GM21381 (cell line): ENCODE results near the gene CD300LF.
A peak's percentile ranks its signal among the peaks of the same experiment; 100 is the strongest.

Experiments used
- ATAC-seq: cut with Tn5 transposase; IDR thresholded peaks from one replicate; pipeline ENCODE4 v1.9.1; 2021; ENCODE audit warnings: mild to moderate bottlenecking, moderate library complexity; ENCODE audit not compliant: unreplicated experiment

Gene CD300LF

DNA sequence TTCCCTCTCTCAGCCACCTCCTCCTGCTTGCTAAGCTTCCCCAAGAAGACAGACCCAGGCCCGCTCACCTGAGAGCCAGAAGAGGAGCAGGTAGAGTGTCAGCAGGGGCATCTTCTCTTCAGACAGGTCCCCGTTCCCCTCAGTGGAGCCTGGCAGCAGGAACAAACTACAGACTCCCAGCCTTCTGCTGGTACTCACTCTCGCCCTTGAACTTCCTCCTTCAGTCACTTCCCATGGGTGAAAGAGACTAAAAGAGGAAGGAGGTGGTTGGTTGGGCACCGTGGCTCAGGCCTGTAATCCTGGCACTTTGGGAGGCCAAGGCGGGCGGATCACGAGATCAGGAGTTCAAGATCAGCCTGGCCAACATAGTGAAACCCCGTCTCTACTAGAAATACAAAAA, at the start of gene CD300LF:
Gene CD300LF (minus strand): TSS at position 168 of the 400 bp plus-strand sequence. CDS start 57 bp downstream, at position 111.
- no peak for ATAC-seq

DNA sequence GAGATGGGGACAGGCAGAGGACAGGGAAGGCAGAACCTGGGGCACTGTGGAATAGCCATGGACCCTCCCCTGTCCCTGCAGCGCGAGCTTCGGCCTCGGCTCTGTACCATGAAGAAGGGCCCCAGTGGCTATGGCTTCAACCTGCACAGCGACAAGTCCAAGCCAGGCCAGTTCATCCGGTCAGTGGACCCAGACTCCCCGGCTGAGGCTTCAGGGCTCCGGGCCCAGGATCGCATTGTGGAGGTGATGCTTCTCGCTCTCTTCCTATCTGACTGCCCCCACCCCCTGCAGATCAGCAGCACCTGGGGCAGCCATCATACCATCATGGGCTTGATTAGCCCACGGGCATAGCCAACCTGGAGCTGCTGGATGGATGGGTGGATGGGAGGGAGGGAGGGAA, 49.2 kb upstream of the CD300LF start:
- no peak for ATAC-seq

DNA sequence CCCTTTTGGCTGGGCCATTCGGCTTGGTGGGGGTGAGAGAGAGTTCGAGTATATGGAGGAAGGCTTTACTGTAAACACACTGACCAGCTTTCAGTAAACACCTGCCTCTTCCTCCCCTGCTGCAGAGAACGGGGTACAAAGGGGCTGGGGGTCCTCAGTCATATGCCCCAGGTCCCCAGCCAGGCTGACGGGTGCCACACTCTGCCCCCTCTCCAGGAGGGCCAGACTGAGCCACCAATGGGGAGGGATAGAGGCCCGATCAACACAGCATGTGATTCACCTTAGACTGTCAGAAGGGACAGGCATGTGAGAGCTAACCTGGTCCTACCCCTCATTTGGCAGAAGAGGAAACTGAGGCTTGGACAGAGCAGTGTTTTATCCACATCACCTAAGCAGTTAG, 48.7 kb upstream of the CD300LF start:
- no peak for ATAC-seq

DNA sequence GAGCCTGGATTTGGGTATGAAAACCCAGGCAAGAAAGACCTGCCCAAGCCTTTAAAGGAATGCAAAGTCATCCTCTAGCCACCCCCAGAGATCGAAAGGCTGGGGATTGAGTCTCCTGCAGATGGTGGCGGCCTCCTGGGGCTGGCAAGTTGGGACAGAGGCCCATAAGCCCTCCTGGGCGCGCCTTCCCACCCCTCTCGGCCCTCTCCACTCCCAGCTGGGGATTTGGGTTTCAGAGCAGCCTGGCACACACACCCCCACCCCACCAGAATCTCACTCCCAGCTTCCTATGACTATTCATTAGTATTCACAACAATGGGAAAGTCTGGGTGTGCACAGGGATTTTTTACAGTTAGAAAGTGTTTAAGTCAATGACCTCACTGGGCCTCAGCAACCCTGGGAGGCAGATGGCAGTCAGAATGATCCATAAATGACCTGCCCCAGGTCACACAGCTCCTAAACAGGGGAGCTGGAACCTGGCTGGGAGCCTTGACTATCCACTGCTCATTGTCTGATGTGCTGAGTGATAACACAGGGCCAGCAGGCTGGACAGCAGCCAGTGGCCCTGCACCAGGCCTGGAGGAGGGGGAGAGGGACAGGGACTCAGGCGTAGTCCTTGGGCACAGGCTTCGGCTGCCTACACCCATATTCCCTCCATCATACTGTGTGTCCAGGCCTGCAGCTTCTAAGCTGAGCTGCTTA, 47.8 kb upstream of the CD300LF start:
- ATAC-seq, result no peak

DNA sequence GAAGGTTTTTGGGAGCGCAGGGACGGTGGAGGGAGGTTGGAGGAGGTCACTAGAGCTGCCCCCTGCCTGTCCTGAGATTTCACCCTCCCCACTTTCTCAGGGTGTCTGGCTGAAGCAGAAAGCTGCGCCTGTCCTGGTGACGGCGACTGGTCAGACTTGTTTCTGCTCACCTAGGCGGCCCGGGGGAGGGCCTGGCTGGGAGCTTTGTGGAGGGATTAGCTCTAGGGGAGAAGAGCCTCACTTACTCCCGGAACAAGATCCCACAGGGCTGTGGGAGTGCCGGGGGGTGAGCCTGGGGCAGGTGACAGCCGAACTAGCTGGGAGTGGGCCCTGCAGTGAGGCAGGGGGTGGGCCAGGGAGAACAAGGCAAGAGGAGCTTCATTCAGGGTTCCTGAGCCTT, 47.2 kb upstream of the CD300LF start:
- no peak for ATAC-seq

DNA sequence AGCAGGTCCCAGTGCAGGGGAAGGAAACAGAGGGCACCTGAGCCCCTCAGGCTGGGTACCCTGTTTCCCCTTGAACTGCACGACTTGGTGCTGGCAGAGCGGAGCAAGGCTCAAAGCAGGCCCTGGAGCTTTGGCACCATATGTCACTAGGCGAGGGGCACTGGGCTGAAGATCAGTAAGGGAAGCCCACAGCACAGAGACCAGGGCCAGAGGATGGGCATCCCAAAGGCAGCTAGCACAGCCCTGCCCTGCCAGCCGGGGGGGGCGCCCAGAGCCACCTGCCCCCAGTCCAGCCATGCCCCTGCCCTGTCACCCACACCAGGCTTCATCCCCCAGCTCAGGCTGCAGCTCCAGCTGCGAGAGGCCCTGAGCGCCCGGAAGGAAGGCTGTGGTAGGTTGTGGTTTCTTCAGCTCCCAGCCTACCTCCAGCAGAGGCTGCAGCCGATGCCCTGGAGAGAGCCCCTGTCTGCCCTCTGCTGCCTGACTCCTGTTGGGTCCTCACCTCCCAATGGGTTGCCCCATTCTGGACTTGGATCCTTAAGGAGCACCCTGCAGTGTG, 46.6 kb upstream of the CD300LF start:
- ATAC-seq, result peak; percentile 80

DNA sequence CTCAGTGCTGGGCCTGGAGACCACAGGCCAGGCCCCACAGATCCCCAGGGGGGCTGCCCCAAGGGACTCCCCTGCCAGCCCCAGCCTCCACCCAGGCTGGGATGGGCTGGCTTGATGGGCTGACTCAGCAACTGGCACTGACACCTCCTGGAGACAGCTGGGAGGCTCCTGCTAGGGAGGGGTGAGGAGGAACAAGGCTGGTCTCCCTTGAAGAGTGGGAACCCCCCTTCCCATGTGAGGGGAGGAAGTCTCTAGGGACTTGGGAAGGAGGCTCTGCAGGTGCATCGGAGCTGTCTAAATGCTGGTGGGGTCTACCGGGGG, 46.1 kb upstream of the CD300LF start:
- ATAC-seq, result no peak

DNA sequence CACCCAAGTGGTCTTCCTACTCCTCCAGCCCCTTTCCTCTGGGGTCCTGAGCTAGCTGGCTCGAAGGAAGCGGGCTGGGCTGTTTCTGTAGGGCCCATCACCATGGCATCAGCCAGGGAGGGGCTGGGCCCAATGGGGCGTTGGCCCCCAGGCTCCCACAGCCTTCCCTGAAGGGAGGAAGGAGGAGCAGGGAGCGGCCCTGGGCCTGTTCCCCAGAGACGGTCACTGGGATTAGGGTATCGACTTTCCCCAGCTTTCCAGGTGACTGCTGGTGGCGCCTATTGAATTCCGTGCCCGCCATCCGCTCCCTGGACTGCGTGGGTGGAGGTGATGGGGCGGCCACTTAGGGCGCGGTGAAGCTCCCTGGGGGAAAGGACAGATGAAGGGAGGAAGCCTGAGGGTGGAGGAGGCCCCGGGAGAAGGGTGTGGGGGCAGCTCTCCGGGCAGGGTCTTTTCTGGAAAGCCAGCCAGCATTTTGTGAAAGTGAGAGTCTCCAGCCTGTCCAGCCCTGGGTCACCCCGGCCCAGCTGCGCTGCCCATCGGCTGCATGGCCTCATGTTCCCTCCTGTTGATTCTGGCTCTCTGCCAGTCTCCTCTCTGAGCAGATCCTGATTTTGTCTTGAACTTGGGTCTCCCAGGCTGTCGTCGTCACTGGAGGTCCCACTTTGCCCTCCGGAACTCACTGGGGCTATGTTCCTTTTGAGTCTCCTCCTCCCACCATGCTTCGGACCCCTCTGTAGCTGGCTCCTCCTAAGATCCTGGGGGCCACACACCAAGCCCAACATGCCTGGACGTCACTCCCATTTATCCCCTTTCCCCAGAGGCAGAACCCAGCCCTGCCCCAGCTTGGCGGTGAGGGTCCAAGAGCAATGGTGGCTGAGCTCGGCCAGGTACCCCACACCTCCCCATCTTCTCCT, 45.5 kb upstream of the CD300LF start:
- ATAC-seq, result no peak

DNA sequence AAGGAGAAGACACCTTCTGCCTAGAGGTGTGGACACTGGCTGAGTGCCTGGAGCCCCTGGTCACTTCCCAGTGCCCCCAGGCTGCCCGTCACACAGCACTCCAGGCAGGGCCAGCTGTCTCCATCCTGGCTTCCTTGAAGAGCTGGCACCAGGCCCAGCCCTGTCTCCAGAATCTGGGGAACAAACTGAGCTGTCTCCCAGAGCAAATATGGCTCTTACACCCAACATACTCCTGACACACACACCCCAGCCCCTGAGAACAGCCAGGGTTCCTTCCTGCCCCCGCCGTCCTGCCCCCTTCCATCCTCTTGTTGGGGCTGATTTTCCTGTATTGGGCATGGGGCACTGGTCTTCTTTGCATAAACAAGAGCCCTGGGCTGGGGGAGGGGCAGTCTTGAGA, 44.8 kb upstream of the CD300LF start:
- ATAC-seq, result no peak

DNA sequence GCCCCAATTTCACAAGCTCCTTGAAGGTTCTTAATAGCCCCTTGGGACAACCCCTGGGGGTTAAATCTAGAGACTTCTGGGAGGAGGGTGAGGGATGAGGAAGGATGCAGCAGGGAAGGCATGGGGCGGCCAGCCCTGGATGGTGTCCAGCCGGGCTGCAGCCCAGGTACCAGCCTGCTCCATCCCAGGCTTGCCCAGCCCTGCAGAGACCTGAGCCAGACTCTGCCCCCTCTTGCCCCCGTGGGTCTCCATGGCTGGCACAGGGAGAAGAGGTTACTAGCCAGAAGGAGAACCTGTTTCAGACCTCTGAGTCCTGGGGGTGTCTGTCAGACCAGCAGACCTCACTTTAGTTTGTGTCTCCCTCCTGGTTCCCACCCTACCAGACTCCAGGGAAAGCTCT, 44.2 kb upstream of the CD300LF start:
- ATAC-seq, result no peak

DNA sequence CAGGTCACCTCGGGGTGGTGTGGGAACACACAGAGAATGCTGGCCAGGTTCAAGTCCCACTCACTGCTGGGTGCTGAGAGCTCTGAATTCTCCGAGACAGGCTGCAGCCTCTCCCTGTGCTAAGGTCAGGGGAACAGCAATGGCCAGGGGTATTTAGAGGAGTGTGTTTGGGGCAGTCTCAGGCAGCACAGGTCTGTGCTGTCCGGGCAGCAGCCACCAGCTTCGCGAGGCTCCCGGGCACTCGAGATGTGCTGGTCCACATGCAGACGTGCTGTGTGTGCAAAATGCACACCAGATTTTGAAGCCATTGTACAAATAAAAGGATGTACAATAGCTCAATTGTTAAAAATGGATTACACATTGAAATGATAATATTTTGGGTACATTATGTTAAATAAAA, 42.8 kb upstream of the CD300LF start:
- no peak for ATAC-seq

DNA sequence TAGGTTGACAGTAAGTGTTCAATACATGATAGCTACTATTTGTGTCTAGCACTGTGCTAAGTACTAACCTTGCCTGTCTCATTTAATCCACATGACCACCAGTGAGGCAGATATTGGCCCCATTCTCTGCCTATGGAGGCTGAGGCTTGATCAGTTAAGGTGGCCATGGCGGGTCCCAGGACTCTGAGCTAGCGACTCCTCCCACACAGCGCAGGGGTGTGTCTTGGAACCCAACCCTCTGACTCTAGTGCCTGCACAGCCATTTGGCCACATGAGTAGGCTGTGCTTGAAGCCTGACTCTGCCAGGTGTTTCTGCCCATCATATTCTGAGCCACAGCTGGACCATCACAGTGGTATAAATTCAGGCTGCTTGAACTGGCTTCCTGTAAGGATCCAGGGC, 42.1 kb upstream of the CD300LF start:
- no peak for ATAC-seq

DNA sequence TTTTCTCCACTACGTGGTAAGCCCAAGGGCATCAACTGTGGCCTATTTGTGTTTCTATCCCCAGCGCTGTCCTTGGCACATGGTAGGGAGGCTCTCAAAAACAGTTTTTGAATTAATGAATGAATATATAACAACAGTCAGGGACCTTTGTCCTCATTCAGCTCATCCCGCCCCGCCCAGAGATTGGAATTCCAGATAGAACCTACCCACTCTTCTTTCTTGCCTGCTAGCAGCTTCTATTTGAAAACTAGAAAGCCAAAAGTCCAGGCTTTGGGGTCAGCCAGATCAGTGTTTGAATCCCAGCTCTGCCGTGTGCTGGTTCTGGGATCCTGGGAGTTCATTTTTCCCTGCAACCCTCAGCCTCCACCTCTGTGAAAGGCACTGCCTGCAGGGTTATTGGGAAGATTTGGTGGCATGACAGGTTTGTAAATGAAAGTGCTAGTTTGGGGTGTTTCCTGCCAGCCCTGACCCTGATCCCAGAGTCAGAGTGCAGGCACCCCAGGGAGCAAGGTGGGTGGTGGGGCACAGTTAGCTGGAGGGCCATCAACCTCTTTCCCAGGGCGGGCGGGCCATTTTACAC, 40.2 kb upstream of the CD300LF start:
- no peak for ATAC-seq

DNA sequence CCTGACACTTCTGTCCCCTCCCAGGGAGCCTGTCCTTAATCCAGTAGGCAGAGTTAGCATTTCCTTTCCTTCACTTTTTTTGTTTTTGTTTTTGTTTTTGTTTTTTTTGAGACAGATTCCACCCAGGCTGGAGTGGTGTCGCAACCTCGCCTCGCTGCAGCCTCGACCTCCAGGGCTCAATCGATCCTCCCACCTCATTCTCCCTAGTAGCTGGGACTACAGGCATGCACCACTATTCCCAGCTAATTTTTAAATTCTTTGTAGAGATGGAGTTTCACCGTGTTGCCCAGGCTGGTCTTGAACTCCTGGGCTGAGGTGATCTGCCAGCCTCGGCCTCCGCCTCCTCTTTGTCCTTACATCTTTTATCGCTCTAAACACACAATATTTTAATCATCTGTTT, 39.7 kb upstream of the CD300LF start:
- no peak for ATAC-seq

DNA sequence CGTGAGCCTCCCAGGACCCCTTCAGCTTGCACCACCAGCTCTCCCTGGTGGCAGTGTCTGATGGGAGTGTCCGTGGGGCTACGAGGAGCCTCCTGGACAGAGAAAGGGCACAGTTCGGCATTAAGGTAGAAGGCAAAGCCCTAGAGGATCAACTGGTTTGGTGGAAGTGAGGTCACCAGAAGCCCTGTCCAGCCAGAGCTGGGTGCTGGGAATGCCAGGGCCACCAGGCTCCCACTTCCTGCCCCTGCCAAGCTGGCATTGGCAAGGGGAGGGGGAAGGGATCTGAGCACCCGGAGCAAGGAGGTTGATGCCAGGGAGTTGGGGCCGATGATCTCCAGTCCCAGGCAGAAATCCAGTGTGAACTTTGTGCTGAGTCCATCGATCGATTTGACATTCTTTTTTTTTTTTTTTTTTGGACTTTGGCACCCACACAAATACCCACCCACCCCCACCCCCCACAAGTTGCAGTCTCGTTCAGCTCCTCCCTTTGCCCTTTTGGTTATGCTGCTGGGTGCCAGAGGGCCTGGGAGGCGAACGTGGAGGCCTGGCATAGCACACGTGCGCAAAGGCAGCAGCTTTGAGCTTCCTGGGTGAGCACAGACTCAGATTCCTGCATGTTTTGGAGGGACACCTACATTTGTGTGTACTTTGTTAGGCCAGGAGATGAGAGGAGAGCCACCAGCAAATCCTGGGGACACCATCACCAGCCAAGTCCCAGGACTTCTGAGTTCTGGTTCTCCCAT, 37.8 kb upstream of the CD300LF start:
- no peak for ATAC-seq

DNA sequence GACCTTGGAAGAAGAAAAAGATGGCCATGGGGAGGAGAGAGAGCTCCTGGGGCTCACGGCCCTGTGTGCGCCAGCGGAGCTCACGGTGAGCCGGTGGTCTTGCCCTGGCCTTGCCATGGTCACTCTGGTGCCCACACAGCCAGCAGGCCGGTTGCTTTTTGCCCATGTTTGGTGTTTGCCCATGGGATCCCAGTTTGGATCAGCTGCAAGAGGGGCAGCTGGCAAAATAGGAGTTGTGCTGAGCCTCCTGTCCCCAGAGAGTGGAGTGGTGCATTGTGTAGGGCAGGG, 37.3 kb upstream of the CD300LF start:
- no peak for ATAC-seq

DNA sequence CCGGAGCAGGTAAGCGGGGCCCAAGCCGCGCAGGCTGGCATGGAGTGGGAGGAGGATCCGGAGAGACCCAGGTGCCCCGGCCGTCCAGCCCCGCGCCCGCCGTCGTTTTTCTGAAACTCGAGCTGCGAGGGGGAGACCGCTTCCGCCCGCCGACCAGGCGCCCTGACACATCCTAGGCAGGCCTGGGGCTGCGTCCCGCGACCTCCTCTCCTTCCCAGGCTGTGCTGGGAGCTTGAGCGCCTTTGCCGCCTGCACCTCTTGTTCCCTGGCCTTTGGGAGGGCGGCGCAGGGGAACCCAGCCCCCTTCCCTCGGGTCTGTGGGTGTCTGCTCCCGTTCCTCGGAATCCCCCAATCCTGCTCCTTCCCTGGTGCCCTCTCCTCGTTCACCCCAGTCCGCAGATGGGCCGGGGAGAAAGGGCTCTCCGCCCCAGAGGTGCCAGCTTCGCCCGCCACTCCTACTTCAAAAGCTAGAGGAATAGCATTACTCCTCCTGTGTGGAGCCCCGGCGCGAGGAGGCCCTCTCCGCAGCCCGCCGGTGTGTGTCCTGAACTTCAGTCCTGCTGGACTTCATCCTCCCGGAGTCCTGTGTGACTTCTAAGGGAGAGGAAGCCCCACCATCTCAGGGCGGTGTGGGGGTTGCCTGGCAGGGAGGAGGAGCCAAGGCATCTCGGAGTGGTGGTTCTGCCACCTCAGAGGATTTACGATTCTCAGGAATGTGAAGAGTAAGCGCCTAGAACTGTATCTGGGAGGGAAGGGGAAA, 36.7 kb upstream of the CD300LF start:
- no peak for ATAC-seq

DNA sequence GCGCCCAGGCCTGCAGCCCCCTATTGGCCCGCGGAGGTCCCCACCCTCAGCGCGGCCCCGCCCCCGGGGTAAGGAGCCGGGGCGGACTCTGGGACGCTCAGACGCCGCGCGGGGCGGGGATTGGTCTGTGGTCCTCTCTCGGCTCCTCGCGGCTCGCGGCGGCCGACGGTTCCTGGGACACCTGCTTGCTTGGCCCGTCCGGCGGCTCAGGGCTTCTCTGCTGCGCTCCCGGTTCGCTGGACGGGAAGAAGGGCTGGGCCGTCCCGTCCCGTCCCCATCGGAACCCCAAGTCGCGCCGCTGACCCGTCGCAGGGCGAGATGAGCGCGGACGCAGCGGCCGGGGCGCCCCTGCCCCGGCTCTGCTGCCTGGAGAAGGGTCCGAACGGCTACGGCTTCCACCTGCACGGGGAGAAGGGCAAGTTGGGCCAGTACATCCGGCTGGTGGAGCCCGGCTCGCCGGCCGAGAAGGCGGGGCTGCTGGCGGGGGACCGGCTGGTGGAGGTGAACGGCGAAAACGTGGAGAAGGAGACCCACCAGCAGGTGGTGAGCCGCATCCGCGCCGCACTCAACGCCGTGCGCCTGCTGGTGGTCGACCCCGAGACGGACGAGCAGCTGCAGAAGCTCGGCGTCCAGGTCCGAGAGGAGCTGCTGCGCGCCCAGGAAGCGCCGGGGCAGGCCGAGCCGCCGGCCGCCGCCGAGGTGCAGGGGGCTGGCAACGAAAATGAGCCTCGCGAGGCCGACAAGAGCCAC, 36.0 kb upstream of the CD300LF start, which contains the start of gene NHERF1:
Gene NHERF1 (plus strand): TSS at position 100 of the 750 bp plus-strand sequence. CDS start 219 bp downstream, at position 319.
- ATAC-seq, result peak; percentile 88

DNA sequence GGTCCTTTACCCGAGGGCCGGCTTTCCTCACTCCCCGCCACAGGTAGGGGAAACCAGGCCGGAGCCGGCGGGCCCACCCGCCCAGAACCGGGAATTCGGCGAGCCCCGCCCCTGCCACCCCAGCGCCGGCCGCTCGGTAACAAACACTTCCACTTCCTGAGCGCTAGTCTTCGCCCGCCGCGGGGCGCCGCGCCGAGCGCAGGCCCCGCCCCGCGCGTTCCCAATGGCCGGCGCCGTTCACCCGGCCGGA, 35.5 kb upstream of the CD300LF start:
- ATAC-seq, result no peak

DNA sequence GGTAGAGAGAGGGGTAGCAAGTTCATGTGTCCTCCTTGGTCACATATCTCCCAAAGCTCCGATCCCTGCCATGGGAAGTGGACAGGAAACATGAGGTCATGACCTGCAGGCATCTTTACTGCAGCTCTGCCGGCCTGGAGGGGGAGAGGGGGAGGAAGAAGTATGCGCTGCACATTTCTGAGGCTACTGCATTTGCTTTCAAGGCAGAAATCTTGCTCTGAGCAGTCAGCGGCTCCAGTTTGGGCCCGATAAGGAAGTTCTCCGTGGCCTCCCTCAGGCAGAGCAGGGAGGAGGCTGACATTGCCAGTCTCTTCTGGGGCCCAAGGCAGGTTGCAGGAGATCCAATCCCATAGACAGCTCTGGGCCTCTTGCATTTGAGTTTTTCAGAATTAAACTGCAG, 34.2 kb upstream of the CD300LF start:
- no peak for ATAC-seq
